ENCODE data around the gene PRKAA1. TPM values are rescaled to one million over a fixed set of nuclear protein-coding genes. Genes with fewer than 3 reads are reported as not detected.

Gene PRKAA1
- polyA plus RNA-seq, 3 donors = 23.4 to 32.8 (median 29.6) TPM

GRCh38 chr5:40799258-40799657 lies 1.1 kb upstream of the PRKAA1 start:
- no peak overlapping the region for H3K4me3 ChIP-seq (replicated peaks in 1 of 3; ENCODE audit: low read depth in 2 of 3, low read length in 3 of 3)
- peaks cover 23 to 32% of the 10 kb centered on the region in 2 donors for H3K4me1 ChIP-seq (ENCODE audit: control insufficient read depth in 1 of 2, insufficient read depth in 2 of 2, low read length in 2 of 2)
- no peak overlapping the region for H2AFZ ChIP-seq (ENCODE audit: insufficient read depth, low read depth, low read length, poor library complexity, severe bottlenecking)
- Mint-ChIP-seq H3K27me3 (ENCODE audit: low read depth in 3 of 3) (peaks cover 0 to 5% (median 3%) of the 10 kb centered on the region in 3 donors), H3K9me3 (no peaks in the 10 kb centered on the region), H3K27ac (no peak overlapping the region), H3K36me3 (peaks cover 0 to 2% of the 10 kb centered on the region in 2 donors), H3K4me3 (peak overlapping the region in 1 of 2 donors; percentile 4), H3K4me1 (peaks cover 23% of the 10 kb centered on the region)
- no CpG with 5 or more reads among the region's 1 CpG for WGBS (ENCODE audit: insufficient coverage)
- no peaks in the 10 kb centered on the region for H3K36me3 ChIP-seq (replicated peaks in 1 of 2; ENCODE audit: control insufficient read depth in 1 of 2, insufficient read depth in 2 of 2, low read length in 2 of 2)
- no peaks in the 10 kb centered on the region for H3K9me3 ChIP-seq (replicated peaks in 1 of 2; ENCODE audit: control insufficient read depth in 1 of 2, insufficient read depth in 1 of 2, low read length in 2 of 2)
- peaks cover 37% of the 10 kb centered on the region for H3K79me2 ChIP-seq (ENCODE audit: insufficient read depth, low read length)
- H3K27ac ChIP-seq (ENCODE audit: low read depth in 1 of 2, low read length in 2 of 2) = no peak overlapping the region
- H3K4me2 ChIP-seq (replicated peaks; ENCODE audit: extremely low read depth, low read length, poor library complexity, severe bottlenecking) = no peak overlapping the region
- intact Hi-C loops (cut with micrococcal nuclease) = no loop called here
- peaks cover 26% of the 10 kb centered on the region for H4K20me1 ChIP-seq (ENCODE audit: insufficient read depth, low read length)
- peaks cover 2 to 4% of the 10 kb centered on the region in 2 donors for H3K27me3 ChIP-seq (ENCODE audit: control insufficient read depth in 2 of 2, insufficient read depth in 2 of 2, low read length in 2 of 2)
- DNase-seq = no peak
- TF ChIP-seq CTCF (IDR thresholded peaks at IDR 0.05) = no peak
- H3K9ac ChIP-seq (ENCODE audit: insufficient read depth, low read length, poor library complexity, severe bottlenecking) = no peak overlapping the region

GRCh38 chr5:40798801-40799210 lies 632 bp upstream of the PRKAA1 start:
- WGBS (ENCODE audit: insufficient coverage) = no CpG with 5 or more reads among the region's 7 CpGs
- DNase-seq = no peak
- H3K27me3 ChIP-seq (ENCODE audit: control insufficient read depth in 2 of 2, insufficient read depth in 2 of 2, low read length in 2 of 2) = peaks cover 2 to 4% of the 10 kb centered on the region in 2 donors
- Mint-ChIP-seq H3K4me3 (peak overlapping the region; percentile 91 to 94), H3K27me3 (ENCODE audit: low read depth in 3 of 3) (peaks cover 0 to 5% (median 3%) of the 10 kb centered on the region in 3 donors), H3K4me1 (peaks cover 28% of the 10 kb centered on the region), H3K27ac (peak overlapping the region in 4 of 7 donors; percentile 24 to 56 (median 32)), H3K9me3 (no peaks in the 10 kb centered on the region), H3K36me3 (peaks cover 0 to 5% of the 10 kb centered on the region in 2 donors)
- peaks cover 23 to 32% of the 10 kb centered on the region in 2 donors for H3K4me1 ChIP-seq (ENCODE audit: control insufficient read depth in 1 of 2, insufficient read depth in 2 of 2, low read length in 2 of 2)
- intact Hi-C loops (cut with micrococcal nuclease) = no loop called here
- peaks cover 41% of the 10 kb centered on the region for H3K79me2 ChIP-seq (ENCODE audit: insufficient read depth, low read length)
- no peaks in the 10 kb centered on the region for H3K9me3 ChIP-seq (replicated peaks in 1 of 2; ENCODE audit: control insufficient read depth in 1 of 2, insufficient read depth in 1 of 2, low read length in 2 of 2)
- TF ChIP-seq CTCF (IDR thresholded peaks at IDR 0.05) = no peak
- H3K36me3 ChIP-seq (replicated peaks in 1 of 2; ENCODE audit: control insufficient read depth in 1 of 2, insufficient read depth in 2 of 2, low read length in 2 of 2) = no peaks in the 10 kb centered on the region
- peak overlapping the region; percentile 69 to 87 (median 80) for H3K4me3 ChIP-seq (replicated peaks in 1 of 3; ENCODE audit: low read depth in 2 of 3, low read length in 3 of 3)
- no peak overlapping the region for H3K27ac ChIP-seq (ENCODE audit: low read depth in 1 of 2, low read length in 2 of 2)
- peak overlapping the region; percentile 55 for H3K9ac ChIP-seq (ENCODE audit: insufficient read depth, low read length, poor library complexity, severe bottlenecking)
- H3K4me2 ChIP-seq (replicated peaks; ENCODE audit: extremely low read depth, low read length, poor library complexity, severe bottlenecking) = peak overlapping the region; percentile 97
- peaks cover 30% of the 10 kb centered on the region for H4K20me1 ChIP-seq (ENCODE audit: insufficient read depth, low read length)
- H2AFZ ChIP-seq (ENCODE audit: insufficient read depth, low read depth, low read length, poor library complexity, severe bottlenecking) = peak overlapping the region; percentile 98

Data from CD14-positive monocyte (primary cell).